ENCODE results near the gene AGAP1. TPM values are rescaled to one million over a fixed set of nuclear protein-coding genes. Genes with fewer than 3 reads are reported as not detected.

Gene AGAP1
- total and polyA plus RNA-seq, 2 donors from 2014 or later = 8.1 to 44.5 TPM

DNA sequence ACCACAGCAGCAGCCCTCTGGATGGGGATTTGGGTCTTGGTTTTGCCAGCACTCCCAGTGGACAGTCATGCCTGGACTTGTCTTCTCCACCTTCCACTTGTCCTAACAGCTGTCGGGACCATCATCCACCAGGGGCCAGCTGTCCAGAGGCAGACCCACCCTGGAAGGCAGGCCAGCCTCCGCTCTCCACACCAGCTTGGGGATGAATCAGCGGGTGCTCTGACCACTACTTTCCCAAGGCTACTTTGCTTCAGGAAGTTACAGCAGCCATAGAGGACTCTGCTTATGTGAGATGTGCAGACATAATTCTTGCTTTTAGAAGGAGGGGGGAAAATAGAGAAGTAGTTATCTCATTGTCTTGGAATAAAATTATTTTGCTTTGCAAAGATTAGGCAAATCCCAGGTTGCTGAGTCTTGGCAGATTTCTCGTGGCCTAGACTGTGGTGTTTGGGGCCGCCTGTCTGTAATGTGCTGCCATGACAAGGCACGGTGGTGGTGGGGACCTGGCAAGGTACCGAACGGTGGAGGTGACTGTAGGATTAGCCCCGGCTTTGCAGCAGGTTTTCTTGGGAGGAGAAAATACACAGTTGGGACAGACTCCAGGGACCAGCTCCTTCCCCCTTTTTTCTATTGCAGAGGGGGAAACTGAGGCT is 148.7 kb downstream of the AGAP1 start:
- H3K9me3 ChIP-seq (ENCODE audit: control insufficient read depth in 2 of 3, insufficient read depth in 1 of 3, low read length in 3 of 3) = no peaks in the 10 kb centered on the region
- no peak for FAIRE-seq
- no peak overlapping the region for H3K27ac ChIP-seq (ENCODE audit: low read depth in 2 of 2, low read length in 2 of 2)

DNA sequence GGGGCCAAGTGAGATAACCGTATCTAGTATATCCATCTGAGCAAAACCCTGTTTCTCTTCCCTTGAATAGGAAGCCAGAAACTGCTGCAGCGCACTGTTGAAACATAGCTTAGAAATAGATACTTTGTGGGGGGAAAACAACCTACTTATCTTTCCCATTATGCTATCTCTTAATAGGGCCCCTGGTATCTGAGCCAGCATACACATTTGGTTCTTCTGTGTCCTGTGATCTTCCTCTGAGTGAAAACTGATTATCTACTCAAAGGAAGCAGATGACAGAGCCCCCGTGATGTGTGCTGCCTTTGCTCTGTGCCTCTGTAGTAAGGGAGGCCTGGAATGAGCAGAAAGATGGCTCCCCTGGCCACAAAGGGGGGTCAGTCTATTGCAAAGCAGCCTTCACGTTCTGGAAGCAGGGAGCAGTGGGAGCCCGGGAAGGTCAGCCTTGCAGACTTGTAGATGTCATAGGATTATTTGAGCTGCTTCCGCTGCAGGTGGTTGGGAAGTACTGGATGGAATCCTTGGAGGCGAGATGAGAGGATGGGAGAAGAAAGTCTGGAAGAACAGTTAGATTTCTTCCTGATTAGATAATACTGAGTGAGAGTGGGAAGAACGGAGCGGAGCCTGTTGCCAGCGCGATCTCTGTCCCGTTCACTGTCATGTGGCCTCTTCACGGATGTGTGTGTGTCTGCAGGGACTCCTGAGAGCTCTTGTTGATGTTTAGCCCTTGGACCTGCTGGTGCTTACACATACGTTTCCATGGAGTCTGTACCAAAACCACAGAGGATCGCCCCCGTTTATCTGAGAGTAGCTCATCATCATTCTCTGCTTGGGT is 150.1 kb downstream of the AGAP1 start:
- Histone ChIP-seq H3K27me3 (ENCODE audit: control insufficient read depth, insufficient read depth, low read length) (no peaks in the 10 kb centered on the region), H3K27ac (ENCODE audit: low read depth in 2 of 2, low read length in 2 of 2) (no peak overlapping the region), H3K4me3 (ENCODE audit: low read length in 3 of 3) (no peak overlapping the region), H3K9ac (ENCODE audit: low read length in 3 of 3) (no peak overlapping the region), H3K4me1 (ENCODE audit: control insufficient read depth in 2 of 3, insufficient read depth in 2 of 3, low read depth in 1 of 3, low read length in 3 of 3) (peaks cover 0 to 2% (median 0%) of the 10 kb centered on the region in 3 donors), H3K36me3 (ENCODE audit: control insufficient read depth in 2 of 3, insufficient read depth in 3 of 3, low read length in 3 of 3) (no peaks in the 10 kb centered on the region), H3K9me3 (ENCODE audit: control insufficient read depth in 2 of 3, insufficient read depth in 1 of 3, low read length in 3 of 3) (no peaks in the 10 kb centered on the region)
- no peak for FAIRE-seq
- no peak for DNase-seq
- TF ChIP-seq, protein P1, sequence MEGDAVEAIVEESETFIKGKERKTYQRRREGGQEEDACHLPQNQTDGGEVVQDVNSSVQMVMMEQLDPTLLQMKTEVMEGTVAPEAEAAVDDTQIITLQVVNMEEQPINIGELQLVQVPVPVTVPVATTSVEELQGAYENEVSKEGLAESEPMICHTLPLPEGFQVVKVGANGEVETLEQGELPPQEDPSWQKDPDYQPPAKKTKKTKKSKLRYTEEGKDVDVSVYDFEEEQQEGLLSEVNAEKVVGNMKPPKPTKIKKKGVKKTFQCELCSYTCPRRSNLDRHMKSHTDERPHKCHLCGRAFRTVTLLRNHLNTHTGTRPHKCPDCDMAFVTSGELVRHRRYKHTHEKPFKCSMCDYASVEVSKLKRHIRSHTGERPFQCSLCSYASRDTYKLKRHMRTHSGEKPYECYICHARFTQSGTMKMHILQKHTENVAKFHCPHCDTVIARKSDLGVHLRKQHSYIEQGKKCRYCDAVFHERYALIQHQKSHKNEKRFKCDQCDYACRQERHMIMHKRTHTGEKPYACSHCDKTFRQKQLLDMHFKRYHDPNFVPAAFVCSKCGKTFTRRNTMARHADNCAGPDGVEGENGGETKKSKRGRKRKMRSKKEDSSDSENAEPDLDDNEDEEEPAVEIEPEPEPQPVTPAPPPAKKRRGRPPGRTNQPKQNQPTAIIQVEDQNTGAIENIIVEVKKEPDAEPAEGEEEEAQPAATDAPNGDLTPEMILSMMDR (IDR thresholded peaks at IDR 0.05; ENCODE audit: borderline replicate concordance, extremely low read depth, insufficient read depth) = no peak
- intact Hi-C loops (cut with DNase I) = no loop called here

More for the DNA sequence above, 148.7 kb downstream of the AGAP1 start:
- intact Hi-C loops (cut with DNase I) = no loop called here
- Histone ChIP-seq H3K4me1 (ENCODE audit: control insufficient read depth in 2 of 3, insufficient read depth in 2 of 3, low read depth in 1 of 3, low read length in 3 of 3) (peaks cover 0 to 2% (median 0%) of the 10 kb centered on the region in 3 donors), H3K9ac (ENCODE audit: low read length in 3 of 3) (no peak overlapping the region), H3K4me3 (ENCODE audit: low read length in 3 of 3) (no peak overlapping the region), H3K36me3 (ENCODE audit: control insufficient read depth in 2 of 3, insufficient read depth in 3 of 3, low read length in 3 of 3) (no peaks in the 10 kb centered on the region), H3K27me3 (ENCODE audit: control insufficient read depth, insufficient read depth, low read length) (no peaks in the 10 kb centered on the region)
- no peak for DNase-seq
- TF ChIP-seq, protein P1 (IDR thresholded peaks at IDR 0.05; ENCODE audit: borderline replicate concordance, extremely low read depth, insufficient read depth) = no peak

DNA sequence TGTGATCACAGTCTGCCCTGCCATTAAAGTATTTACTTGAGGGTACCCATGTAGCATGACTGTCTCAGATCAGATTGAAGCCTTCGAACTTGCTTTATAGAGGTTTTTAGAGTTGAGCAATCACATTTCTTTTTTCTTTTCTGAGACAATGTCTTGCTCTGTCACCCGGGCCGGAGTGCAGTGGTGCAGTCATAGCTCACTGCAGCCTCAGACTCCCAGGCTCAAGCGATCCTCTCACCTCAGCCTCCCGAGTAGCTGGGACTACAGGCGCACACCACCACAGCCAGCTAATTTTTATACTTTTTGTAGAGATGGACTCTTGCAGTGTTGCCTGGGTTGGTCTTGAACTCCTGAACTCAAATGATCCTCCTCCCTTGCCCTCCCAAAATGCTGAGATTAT is 153.4 kb downstream of the AGAP1 start:
- Histone ChIP-seq H3K9ac (ENCODE audit: low read length in 3 of 3) (no peak overlapping the region), H3K36me3 (ENCODE audit: control insufficient read depth in 2 of 3, insufficient read depth in 3 of 3, low read length in 3 of 3) (no peaks in the 10 kb centered on the region), H3K4me1 (ENCODE audit: control insufficient read depth in 2 of 3, insufficient read depth in 2 of 3, low read depth in 1 of 3, low read length in 3 of 3) (no peaks in the 10 kb centered on the region), H3K27ac (ENCODE audit: low read depth in 2 of 2, low read length in 2 of 2) (no peak overlapping the region), H3K4me3 (ENCODE audit: low read length in 3 of 3) (no peak overlapping the region), H3K27me3 (ENCODE audit: control insufficient read depth, insufficient read depth, low read length) (no peaks in the 10 kb centered on the region), H3K9me3 (ENCODE audit: control insufficient read depth in 2 of 3, insufficient read depth in 1 of 3, low read length in 3 of 3) (no peaks in the 10 kb centered on the region)
- FAIRE-seq = no peak
- intact Hi-C loops (cut with DNase I) = no loop called here
- no peak for DNase-seq
- TF ChIP-seq, protein P1 (IDR thresholded peaks at IDR 0.05; ENCODE audit: borderline replicate concordance, extremely low read depth, insufficient read depth) = no peak

All from kidney (tissue), 14 donors.